ENCODE data around the gene NELFA.

NELFA gene

DNA sequence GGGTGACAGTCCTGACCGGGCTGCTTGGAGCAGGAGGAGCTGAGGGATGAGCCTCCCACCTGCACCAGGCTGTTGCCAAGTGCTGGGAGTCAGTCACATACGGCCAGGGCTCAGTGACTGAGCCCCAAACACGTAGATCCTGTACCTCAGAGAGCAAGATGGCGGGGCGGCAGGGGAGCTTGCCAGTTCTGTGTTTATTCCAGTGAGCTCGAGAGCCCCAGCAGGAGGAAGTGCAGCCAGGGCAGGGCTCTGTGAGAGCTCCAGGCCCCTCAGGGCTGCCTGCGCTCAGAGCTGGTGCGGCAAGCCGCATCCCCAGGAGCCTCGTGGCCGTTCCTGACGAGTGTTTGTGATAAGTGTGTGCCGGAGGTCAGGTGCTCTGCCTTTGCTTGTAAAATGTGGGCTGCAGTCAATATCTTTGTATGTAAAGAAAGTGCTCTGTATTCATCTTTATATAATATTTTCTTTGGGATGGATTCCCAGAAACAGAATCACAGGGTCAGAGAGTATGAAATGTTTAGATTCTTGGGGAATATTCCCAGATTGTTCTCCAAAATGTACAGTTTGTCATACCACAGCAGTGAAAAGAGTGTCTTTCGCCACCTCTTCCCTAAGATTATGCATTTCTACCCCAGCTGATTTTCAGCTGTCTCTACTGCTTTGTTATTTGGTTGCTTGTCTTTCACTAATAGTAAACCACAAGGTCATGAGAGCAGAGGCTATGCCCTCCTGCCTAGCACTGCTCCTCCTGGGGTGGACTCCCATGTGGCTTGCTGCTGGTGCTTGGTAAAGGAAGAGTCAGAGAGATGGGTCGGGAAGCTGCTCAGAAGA is 50.3 kb downstream of the NELFA start:
- in situ Hi-C loops (cut with HindIII; ENCODE audit: low pct_ligation_motif_present, low sequenced_read_pairs) = no loop called here
- Histone ChIP-seq H3K27ac (no peak overlapping the region), H3K36me3 (replicated peaks) (peaks cover 14% of the 10 kb centered on the region)

DNA sequence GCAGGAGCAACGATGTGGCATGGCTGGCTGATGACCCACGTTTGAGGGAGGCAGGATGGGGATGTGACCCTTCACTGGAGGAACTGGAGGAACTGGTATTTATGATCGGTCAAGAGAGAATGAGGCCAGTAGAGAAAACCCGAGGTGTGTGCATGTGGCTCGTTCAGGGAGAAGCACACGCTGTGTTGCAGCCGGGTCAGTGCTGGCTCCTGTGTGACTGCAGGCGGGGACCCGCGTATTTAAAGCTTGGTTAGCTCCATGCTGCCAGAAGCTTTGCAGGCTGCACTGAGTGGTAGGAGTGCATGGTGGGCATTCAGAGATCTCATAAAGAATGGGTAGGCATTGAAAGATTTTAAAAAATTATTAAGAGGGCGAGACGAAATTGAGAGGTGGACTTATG is 52.1 kb downstream of the NELFA start:
- peaks cover 10% of the 10 kb centered on the region for H3K36me3 ChIP-seq (replicated peaks)

More for the DNA sequence above, 50.3 kb downstream of the NELFA start:
- TF ChIP-seq, protein P1, sequence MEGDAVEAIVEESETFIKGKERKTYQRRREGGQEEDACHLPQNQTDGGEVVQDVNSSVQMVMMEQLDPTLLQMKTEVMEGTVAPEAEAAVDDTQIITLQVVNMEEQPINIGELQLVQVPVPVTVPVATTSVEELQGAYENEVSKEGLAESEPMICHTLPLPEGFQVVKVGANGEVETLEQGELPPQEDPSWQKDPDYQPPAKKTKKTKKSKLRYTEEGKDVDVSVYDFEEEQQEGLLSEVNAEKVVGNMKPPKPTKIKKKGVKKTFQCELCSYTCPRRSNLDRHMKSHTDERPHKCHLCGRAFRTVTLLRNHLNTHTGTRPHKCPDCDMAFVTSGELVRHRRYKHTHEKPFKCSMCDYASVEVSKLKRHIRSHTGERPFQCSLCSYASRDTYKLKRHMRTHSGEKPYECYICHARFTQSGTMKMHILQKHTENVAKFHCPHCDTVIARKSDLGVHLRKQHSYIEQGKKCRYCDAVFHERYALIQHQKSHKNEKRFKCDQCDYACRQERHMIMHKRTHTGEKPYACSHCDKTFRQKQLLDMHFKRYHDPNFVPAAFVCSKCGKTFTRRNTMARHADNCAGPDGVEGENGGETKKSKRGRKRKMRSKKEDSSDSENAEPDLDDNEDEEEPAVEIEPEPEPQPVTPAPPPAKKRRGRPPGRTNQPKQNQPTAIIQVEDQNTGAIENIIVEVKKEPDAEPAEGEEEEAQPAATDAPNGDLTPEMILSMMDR (IDR thresholded peaks at IDR 0.05; ENCODE audit: low read depth, low read length, missing control alignments) = no peak
- H3K4me3 ChIP-seq (ENCODE audit: low read depth, low read length) = no peak overlapping the region
- no peaks in the 10 kb centered on the region for H3K27me3 ChIP-seq (replicated peaks)
- DNase-seq = no peak

DNA sequence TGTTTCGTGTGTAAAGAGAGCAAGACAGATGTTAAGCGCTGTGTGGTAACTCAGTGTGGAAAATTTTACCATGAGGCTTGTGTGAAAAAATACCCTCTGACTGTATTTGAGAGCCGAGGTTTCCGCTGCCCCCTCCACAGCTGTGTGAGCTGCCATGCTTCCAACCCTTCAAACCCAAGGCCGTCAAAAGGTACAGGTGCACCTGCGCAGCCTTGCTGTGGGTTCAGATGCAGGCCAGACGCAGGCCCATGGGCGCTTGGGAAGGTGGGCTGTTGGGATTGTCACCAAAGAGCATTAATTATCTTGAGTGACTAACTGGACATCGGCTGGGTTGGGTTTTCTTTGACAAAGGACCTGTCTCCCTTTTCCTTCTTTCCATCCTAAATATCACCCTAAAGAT is 55.4 kb downstream of the NELFA start:
- TF ChIP-seq, protein P1 (IDR thresholded peaks at IDR 0.05; ENCODE audit: low read depth, low read length, missing control alignments) = no peak
- peaks cover 2% of the 10 kb centered on the region for H3K36me3 ChIP-seq (replicated peaks)
- no peaks in the 10 kb centered on the region for H3K27me3 ChIP-seq (replicated peaks)
- no peak overlapping the region for H3K27ac ChIP-seq
- no peak overlapping the region for H3K4me3 ChIP-seq (ENCODE audit: low read depth, low read length)
- in situ Hi-C loops (cut with HindIII; ENCODE audit: low pct_ligation_motif_present, low sequenced_read_pairs) = no loop called here
- no peak for DNase-seq

More for the DNA sequence above, 52.1 kb downstream of the NELFA start:
- Histone ChIP-seq H3K27me3 (replicated peaks) (no peaks in the 10 kb centered on the region), H3K27ac (no peak overlapping the region), H3K4me3 (ENCODE audit: low read depth, low read length) (no peak overlapping the region)
- TF ChIP-seq, protein P1 (IDR thresholded peaks at IDR 0.05; ENCODE audit: low read depth, low read length, missing control alignments) = no peak
- in situ Hi-C loops (cut with HindIII; ENCODE audit: low pct_ligation_motif_present, low sequenced_read_pairs) = no loop called here
- DNase-seq = no peak

DNA sequence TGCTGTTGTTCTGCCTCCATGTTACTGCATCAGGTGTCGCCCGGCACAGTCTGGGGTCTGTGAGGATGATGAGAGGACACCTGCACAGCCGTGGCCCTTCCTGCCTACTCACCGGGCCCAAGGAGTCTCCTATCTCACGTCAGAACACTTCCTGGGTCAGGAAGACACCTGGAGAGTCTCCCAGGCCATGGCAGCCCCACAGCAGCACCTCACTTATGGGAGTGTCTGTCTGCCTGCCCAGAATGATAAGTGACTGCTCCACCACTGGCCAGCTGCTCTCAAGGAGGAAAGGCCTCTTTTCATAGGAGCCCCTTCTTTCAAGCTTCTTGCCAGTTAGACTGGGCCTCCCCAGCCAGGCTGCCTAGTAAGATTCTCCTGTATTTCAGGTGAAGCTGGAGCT is 56.1 kb downstream of the NELFA start:
- Histone ChIP-seq H3K27me3 (replicated peaks) (no peaks in the 10 kb centered on the region), H3K36me3 (replicated peaks) (no peaks in the 10 kb centered on the region), H3K4me3 (ENCODE audit: low read depth, low read length) (no peak overlapping the region), H3K27ac (no peak overlapping the region)
- in situ Hi-C loops (cut with HindIII; ENCODE audit: low pct_ligation_motif_present, low sequenced_read_pairs) = no loop called here
- TF ChIP-seq, protein P1 (IDR thresholded peaks at IDR 0.05; ENCODE audit: low read depth, low read length, missing control alignments) = no peak
- DNase-seq = no peak

DNA sequence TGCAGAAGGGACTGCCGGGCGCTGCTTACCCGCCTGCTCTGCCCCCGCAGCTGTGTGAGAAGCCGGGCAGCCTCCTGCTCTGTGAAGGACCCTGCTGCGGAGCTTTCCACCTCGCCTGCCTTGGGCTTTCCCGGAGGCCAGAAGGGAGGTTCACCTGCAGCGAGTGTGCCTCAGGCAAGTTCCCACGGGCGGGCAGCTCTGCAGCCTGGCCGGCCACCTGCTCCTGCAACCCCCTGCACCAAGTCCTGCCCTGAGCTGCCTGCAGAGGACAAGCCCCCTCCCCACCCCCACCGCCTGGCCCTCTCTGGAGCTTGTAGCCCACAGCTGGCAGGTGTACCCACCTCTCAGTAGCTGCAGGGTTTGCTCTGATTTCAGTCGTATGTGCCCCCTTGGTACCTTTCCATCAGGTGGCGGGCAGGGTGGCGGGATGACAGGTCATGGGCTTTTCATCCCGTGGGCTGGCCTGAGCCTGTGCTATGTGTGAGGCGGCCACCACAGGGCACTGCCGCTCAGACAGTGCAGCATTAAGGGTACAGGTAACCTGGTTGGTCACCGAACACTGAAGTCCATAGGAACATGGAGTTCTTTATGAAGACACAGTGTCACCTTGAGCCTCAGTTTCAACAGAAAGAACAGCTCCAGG is 56.6 kb downstream of the NELFA start:
- TF ChIP-seq, protein P1 (IDR thresholded peaks at IDR 0.05; ENCODE audit: low read depth, low read length, missing control alignments) = no peak
- Histone ChIP-seq H3K4me3 (ENCODE audit: low read depth, low read length) (no peak overlapping the region), H3K27ac (no peak overlapping the region), H3K27me3 (replicated peaks) (no peaks in the 10 kb centered on the region), H3K36me3 (replicated peaks) (no peaks in the 10 kb centered on the region)
- in situ Hi-C loops (cut with HindIII; ENCODE audit: low pct_ligation_motif_present, low sequenced_read_pairs) = no loop called here
- DNase-seq = no peak

Measured in brain microvascular endothelial cell (primary cell).